ENCODE results near the gene CPM.
A peak's percentile ranks its signal among the peaks of the same experiment; 100 is the strongest.

Gene CPM

DNA sequence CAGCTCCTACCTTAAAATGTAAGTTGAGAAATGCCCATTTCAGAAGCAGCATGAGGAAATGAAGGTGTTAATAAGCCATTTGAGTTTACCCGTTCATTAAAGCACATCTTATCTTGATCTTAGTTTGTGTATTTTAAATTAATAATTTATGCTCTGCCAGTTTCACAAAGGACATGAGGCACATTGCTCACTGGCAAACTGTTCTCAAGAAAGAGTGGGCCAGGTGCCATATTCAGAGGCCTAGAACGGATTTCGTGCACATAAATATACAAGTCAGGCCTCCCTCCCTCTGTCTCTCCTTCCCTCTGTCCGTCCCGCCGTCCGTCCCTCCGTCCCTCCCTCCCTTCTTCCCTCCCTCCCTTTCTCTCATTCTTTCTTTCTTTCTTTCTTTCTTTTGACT, 29.5 kb downstream of the CPM start:
- DNase-seq, result no peak

DNA sequence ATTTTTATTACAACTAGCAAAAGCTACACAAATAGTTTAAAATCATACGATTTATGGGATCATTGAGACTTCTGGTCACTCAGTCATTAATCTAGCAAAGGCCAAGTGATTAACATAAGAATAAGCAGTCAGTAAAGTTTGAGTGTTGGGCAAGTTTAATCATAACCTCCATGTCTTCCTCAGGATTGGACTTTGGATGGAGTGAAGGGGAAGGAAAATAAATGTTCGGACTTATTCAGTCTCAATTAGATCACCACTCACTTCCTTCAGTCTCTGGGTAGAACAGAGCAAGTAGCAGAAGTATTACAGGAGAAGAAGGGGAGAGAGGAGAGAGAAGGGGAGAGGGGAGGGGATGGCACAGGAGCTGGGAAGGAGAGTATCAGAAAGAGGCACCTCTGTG, 31.4 kb downstream of the CPM start:
- no peak for DNase-seq

DNA sequence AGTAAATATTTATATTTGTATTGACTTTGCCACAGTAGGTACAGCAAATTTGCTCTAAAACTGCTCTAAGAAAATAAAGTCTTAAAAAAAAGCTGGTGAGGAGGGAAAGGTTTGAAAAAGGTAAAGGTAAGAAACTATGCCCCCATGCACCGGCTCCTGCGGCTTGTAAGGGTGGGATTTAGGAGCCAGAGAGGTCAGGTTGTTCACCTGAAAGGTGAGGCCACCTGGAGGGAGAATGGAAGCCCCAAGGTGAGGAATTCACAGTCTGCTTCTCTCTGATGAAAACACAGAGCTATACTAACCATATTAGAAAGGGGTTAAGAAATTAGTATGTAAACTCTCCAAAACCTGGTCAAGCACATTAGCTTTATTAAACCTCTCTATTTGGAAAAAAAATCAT, 31.8 kb downstream of the CPM start:
- DNase-seq, result no peak

GRCh38 chr12:68900241-68900640, 32.7 kb downstream of the CPM start:
- no peak for DNase-seq

DNA sequence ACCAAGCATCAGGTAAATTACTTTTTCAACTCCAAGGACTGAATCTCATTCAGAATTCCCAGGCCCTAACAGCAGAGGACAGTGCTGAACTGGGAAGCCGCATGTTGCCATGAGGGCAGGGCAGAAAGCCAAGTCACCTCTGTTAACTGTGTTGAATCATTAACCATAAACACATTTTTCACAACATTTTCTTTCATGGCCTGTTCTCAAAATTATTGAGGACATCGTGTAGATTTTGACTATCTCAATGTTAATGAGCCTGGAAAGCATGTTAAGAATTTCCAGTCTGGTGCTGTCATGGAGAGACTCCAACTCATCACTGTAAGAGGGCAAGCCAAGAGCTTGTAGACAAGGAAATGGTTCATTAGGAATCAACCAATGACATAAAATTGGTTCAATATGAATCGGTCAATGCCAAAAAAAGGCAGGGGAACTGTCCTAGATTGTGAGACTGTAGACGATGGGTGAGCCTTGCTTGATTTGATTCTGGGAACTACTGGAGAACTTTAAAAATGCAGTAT, 33.7 kb downstream of the CPM start:
- peak; percentile 94 for DNase-seq

- DNase-seq, result no peak
Observed at GRCh38 chr12:68896881-68897540, 36.0 kb downstream of the CPM start.

GRCh38 chr12:68894276-68894855, 38.6 kb downstream of the CPM start:
- DNase-seq, result no peak

- no peak for DNase-seq
Observed at GRCh38 chr12:68893741-68894140, 39.2 kb downstream of the CPM start.

DNA sequence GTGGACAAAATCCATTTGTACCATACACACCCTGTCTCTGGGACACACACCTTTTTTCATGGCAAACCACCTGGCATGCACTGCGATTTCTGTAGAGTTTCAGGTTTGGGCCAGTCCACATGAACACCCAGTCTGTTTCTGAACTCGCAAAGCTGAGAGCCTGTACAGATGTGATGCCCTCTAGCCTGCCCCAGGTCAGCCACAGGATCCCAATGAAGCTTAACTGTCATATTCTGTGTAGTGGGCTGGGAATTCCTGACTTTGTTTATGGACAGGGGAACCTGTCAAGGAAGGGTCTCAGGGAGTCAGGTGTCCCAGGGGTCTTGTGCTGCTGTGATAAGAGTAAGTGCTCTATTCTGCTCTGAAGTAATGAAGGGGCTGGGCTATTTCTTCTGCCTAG, 39.8 kb downstream of the CPM start:
- DNase-seq, result no peak

GRCh38 chr12:68891141-68891540, 41.8 kb downstream of the CPM start:
- DNase-seq, result no peak

DNA sequence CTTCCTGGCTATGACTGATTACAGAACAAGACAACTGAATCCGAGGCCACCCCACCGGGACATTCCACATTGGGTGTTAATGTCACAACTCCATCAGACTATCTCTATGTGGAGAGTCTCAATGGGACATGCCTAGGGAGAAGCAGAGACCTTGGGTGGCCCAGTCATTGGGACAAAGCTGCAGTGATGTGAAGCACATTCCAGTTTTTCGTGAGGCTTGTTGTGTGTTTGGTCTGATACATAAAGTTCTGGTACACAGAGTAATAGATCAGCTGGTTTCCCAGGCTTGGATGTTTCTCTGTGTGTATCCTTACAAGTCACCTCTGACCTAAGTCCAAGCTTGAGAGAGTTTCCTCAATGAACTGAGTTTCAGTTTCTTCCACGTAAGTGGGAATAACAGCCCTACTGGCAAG, 42.3 kb downstream of the CPM start:
- DNase-seq, result no peak

DNA sequence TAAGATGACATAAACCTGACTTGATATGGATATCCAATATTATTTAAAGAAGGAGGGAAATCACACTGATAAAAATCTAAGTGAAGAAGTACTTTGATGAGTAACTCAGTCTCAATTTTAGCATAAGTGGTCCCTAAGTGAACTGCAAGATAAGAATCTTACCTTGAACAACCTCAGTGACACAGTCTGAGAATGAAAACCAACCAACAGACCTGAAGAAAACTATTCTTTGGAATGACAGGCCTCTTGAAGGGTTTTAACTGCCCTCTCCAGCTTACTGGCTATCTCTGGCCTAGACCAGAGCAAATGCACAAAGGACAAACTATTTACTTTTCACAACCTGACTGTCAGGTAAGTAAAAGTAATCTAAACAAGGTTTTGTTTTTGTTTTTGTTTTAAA, 44.7 kb downstream of the CPM start:
- DNase-seq, result no peak

- DNase-seq, result no peak
Observed at GRCh38 chr12:68887641-68888040, 45.3 kb downstream of the CPM start.

DNA sequence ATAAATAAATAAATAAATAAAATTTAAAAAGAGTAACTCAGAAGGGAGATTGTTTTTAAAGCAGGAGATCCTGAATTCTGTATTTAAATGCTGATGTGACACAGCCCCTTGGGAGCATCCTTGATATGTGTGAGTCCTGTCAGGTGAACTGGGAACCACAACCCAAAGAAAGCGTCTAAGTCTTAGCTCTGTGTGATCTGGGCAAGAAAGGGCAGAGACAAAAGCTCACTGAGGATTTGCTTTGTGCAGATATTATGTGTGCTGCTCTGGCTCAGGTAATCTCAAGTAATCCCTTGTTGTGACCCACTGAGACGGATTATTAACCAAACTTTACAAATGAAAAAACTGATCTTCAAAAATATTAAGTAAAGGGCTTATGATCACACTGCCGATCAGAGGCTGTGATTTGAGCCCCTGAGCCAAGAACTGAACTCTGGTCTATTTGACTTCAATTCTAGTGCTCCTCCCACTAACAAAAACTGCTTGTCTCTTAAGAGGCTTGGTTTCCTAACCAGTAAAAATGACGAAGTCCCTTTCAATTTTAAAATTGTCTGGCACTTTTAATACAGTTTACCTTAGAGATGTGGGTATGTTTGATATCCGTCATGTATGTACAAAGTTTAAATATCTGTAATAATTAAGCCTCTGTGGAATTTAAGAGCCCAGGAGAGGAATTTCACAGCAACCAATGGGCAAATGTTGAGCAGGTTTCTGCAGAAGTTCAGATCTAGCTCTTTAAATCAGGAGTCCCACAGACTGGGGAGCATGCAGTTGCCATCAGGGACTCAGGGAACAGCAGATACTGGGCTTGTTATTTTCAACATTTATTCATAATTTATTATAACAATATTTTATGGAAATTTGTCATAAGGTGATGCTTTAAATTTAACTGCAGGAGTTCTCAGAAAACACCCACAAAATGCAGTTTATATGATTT, 46.1 kb downstream of the CPM start:
- DNase-seq, result no peak

GRCh38 chr12:68885381-68885780, 47.6 kb downstream of the CPM start:
- DNase-seq, result no peak

GRCh38 chr12:68884251-68884650, 48.7 kb downstream of the CPM start:
- DNase-seq, result no peak

GRCh38 chr12:68883151-68883550, 49.8 kb downstream of the CPM start:
- no peak for DNase-seq

DNA sequence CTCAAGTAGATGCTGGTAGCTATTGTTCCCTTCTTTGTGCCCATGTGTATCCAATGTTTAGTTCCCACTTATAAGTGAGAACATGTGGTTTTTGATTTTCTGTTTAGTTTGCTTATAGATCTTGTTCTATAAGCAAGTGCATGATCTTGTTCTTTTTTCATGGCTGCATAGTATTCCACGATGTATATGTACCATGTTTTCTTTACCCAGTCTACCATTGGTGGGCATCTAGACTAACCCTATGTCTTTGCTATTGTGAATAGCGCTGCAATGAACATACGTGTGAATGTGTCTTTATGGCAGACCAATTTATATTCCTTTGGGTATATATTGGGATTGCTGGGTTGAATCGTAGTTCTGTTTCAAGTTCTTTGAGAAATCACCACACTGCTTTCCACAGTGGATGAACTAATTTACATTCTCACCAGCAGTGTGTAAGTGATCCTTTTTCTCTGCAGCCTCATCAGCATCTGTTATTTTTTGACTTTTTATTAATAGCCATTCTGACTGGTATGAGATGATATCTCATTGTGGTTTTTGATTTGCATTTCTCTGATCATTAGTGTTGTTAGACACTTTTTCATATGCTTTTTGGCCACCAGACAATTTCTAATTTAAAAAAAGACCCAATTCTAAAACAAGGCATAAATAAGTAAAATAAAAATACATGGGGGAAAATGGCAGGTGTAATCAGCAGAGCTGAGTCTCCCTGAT, 50.6 kb downstream of the CPM start:
- no peak for DNase-seq

DNA sequence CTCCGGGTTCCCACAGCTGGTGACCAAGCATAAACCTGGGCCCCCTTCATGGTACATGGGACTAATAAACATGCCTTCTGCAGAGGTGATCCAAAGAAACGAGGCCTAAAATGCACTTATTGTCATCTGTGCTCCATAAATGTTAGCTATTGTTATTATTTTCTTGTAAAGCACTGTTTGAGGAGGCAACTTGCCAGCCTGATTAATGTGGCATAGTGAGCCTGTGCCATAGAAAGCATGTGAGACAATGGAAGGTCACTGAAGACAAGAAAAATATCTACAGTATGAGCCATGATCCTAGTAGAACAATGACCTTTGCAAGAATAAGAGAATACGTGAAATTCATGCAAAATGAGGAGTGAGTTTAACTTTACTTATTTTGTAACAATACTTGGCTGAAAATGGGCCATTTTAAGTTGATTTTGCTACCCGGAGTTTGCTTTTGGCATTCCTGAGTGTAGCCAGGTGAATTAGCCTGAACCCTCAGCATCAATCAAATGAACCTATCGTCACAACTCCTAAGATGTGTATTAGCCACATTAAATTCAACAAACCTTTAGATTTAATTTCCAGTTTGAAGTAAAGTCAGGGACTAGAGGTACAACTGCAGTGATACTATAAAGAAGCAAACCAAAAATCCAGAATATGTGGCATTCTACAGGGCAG, 52.2 kb downstream of the CPM start:
- DNase-seq, result no peak

DNA sequence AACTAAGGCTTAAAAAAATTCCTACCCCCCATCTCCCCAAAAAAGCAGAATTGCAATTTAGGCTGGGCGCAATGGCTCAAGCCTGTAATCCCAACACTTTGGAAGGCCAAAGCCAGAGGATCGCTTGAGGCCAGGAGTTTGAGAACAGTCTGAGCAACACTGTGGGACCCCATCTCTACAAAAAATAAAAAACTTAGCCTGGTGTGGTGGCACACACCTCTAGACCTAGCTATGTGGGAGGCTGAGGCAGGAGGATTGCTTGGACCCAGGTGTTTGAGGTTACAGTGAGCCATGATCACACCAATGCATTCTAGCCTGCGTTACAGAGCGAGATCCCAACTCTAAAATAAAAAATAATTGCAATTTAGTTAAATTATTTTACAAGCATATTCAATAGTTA, 54.1 kb downstream of the CPM start:
- DNase-seq, result no peak

GRCh38 chr12:68878283-68878682, 54.7 kb downstream of the CPM start:
- DNase-seq, result no peak

GRCh38 chr12:68877583-68877982, 55.4 kb downstream of the CPM start:
- no peak for DNase-seq

DNA sequence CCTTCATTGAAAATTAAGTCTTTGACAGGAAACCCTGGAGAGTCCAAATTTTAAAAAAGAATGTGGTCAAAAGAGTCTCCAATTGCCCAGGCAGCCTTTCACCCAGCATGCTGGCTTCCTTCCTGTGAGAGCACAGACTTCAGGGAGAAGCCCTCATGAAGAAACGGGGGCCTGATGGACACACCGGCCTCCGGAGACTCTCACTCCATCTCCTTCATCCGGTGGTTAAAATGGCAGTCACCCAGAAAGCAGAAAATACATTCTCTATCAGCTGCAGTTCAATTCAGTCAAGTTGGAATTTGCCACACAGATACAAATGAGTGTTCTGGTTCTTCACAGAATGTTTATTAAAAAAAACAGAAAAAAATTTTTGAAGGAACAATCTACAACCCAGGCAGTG, 56.5 kb downstream of the CPM start:
- DNase-seq, result no peak

Data from fibroblast of skin of right biceps (primary cell).